Psoas muscle (tissue), 8 donors: ENCODE data around the gene MEG3. TPM values are rescaled to one million over a fixed set of nuclear protein-coding genes. Genes with fewer than 3 reads are reported as not detected.

Experiments
- ATAC-seq, 4 donors: fragments of 200-7000 bp; cut with Tn5 transposase; one replicate each; pipeline ENCODE4 v1.9.1; 2020; ENCODE audit warnings: moderate library complexity in 3 of 4, mild to moderate bottlenecking in 2 of 4
- DNase-seq, 2 donors: peaks; one replicate each; pipeline ENCODE4 v3.0.0-alpha.2; 2020
- H3K27ac ChIP-seq: fragments of 200-600 bp; one replicate; pipeline ENCODE4 v1.8.0; 2022
- H3K27me3 ChIP-seq, 3 donors: fragments of 200-600 bp in 1 of 3; one replicate each; pipeline versions ENCODE4 v1.6.1 to v1.8.0; 2013 to 2022; ENCODE audit warnings: low read length in 2 of 3, mild to moderate bottlenecking in 2 of 3, moderate library complexity in 1 of 3; ENCODE audit not compliant: insufficient read depth in 3 of 3
- H3K36me3 ChIP-seq, 2 donors: fragments of 200-600 bp in 1 of 2; one replicate each; pipeline versions ENCODE4 v1.6.1 to v1.8.0; 2013 to 2022; ENCODE audit warnings: low read depth in 1 of 2, mild to moderate bottlenecking in 1 of 2, moderate library complexity in 1 of 2; ENCODE audit not compliant: insufficient read depth in 1 of 2
- H3K4me1 ChIP-seq: fragments of 200-600 bp; one replicate; pipeline ENCODE4 v1.8.0; 2022
- H3K4me3 ChIP-seq: fragments of 200-600 bp; one replicate; pipeline ENCODE4 v1.8.0; 2022; ENCODE audit warnings: mild to moderate bottlenecking
- H3K9me3 ChIP-seq: fragments of 200-600 bp; one replicate; pipeline ENCODE4 v1.8.0; 2022
- WGBS, 3 donors: extraction: QIAGEN DNeasy Blood & Tissue Kit; methylation state at CpG; one replicate each; pipeline versions ENCODE4 v1.1.6 to v1.1.7; 2013; 5-methylcytosine and 5-hydroxymethylcytosine counted together
- intact Hi-C, 2 donors: fragments of 100-400 bp; cut with DNase I; formaldehyde crosslinking; loops; one replicate each; pipeline versions ENCODE4 v1.11.0 to v1.14.2; 2022
- polyA plus RNA-seq, 3 donors: library from polyadenylated mRNA; stranded (reverse); fragments of 200-250 nt; gene quantifications; one replicate each; pipeline ENCODE4 v1.2.3, GENCODE V29; 2013
- total RNA-seq, 4 donors: library from RNA; stranded (reverse); fragmentation: NEBNext Ultra II Directional in 2 of 4; extraction: Animal tissue kit (Norgen Biotek cat#: 25700) in 2 of 4; gene quantifications; one replicate each; pipeline versions ENCODE4 v1.2.1 to v1.2.4, GENCODE V29; 2021 to 2023
- TF ChIP-seq, protein P1 (sequence below): fragments of 200-600 bp; IDR thresholded peaks from one replicate; pipeline ENCODE4 v1.8.0; 2022; ENCODE audit warnings: antibody characterized with exemption
- donor health status: healthy with polysubstance abuse.
- donor health status: DM: no; HTN: no; CAD: no; lungs with moderate emphysema.
- donor health status: Bipolar disorder and iron deficiency.
- donor health status: healthy.
- donor health status: DM: yes; HTN: yes; CAD: no.
- donor health status: DM: no; HTN: no; CAD: no.
- donor health status: DM: no; HTN: no; CAD: no.
- donor health status: DM: yes; HTN: yes; CAD: no.

MEG3 gene
- total and polyA plus RNA-seq, 7 donors, result 17.8 to 52.6 (median 24.9) TPM

DNA sequence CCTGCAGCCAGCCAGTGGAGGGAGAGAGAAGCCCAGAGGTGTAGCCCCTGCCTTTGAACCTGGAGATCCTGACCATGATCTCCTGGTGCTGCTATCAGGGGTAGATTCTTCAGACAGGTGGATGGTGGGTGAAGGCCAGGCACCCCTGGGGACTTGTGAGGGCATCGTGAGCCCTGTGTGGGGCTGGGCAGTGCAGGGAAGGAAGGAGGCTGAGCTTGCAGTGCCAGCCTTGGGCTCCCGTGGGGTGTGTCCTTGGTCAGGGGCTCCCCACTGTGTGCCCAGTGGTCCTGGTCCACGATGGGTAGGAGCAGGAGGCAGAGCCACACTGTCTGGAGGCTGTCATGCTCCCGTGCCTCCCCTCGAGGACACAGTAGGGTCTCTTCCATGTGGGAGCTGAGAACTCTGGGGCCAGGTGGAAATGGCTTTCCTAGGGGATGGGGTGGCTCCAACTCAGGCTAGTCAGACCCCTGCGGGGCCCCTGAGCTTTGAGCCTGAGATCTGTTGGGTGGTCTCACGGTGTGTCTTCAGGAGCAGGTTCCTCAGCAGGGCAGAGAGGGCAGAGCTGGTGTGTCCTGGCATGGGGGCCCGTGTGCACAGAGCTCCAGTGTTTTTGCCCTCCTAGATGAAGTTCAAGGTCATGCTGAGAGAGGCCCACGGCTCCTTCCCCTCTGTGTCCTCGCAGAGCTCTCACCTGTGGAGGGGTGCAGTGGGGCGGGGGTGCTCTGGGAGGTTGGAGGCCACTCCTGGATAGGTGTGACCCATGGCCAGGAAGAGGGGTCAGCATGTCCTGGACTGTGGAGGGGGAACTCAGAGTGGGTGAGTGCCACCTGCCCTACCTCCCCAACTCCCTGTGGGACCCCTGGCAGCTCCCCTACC lies 52.6 kb downstream of the MEG3 start:
- intact Hi-C loops, result no loop called here
- H3K36me3 ChIP-seq, result no peaks in the 10 kb centered on the region
- H3K27ac ChIP-seq, result no peak overlapping the region
- DNase-seq (peak in 1 of 2 donors; percentile 39), ATAC-seq (no peak)
- H3K27me3 ChIP-seq, result peaks cover 0 to 19% (median 4%) of the 10 kb centered on the region in 3 donors
- TF ChIP-seq, protein P1, sequence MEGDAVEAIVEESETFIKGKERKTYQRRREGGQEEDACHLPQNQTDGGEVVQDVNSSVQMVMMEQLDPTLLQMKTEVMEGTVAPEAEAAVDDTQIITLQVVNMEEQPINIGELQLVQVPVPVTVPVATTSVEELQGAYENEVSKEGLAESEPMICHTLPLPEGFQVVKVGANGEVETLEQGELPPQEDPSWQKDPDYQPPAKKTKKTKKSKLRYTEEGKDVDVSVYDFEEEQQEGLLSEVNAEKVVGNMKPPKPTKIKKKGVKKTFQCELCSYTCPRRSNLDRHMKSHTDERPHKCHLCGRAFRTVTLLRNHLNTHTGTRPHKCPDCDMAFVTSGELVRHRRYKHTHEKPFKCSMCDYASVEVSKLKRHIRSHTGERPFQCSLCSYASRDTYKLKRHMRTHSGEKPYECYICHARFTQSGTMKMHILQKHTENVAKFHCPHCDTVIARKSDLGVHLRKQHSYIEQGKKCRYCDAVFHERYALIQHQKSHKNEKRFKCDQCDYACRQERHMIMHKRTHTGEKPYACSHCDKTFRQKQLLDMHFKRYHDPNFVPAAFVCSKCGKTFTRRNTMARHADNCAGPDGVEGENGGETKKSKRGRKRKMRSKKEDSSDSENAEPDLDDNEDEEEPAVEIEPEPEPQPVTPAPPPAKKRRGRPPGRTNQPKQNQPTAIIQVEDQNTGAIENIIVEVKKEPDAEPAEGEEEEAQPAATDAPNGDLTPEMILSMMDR, result no peak
- H3K9me3 ChIP-seq, result no peaks in the 10 kb centered on the region
- no peak overlapping the region for H3K4me3 ChIP-seq
- WGBS, 3 donors, result 83 to 87% (median 85%) methylated on average over 10 to 11 of the region's 11 CpGs
- no peaks in the 10 kb centered on the region for H3K4me1 ChIP-seq

DNA sequence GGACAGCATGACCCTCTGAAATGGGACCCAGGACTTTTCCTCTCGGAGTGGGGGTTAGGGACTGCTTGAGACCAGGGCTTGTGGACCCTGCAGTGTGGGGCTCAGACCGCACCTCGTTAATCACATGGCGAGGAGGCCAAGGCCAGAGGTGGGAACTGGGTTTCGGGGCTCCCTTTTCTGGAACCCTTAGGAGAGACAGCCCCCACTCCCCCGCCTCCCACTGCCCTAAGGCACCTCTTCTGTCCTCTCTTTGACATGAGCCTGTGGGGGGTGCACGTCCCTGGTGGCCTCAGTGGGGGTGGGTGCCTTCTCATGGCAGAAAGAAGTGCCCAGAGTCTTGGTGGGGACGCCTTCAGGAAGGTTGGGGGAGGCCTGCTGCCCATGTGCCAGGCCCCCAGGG lies 53.3 kb downstream of the MEG3 start:
- Histone ChIP-seq H3K27me3 (peaks cover 0 to 16% (median 4%) of the 10 kb centered on the region in 3 donors), H3K9me3 (no peaks in the 10 kb centered on the region), H3K4me1 (no peaks in the 10 kb centered on the region), H3K36me3 (no peaks in the 10 kb centered on the region), H3K4me3 (no peak overlapping the region), H3K27ac (no peak overlapping the region)
- no peak for ATAC-seq
- TF ChIP-seq, protein P1, result no peak
- peak in 1 of 2 donors; percentile 23 for DNase-seq
- intact Hi-C loops, result no loop called here
- 80 to 84% (median 83%) methylated on average over 8 of the region's 8 CpGs for WGBS, 3 donors

DNA sequence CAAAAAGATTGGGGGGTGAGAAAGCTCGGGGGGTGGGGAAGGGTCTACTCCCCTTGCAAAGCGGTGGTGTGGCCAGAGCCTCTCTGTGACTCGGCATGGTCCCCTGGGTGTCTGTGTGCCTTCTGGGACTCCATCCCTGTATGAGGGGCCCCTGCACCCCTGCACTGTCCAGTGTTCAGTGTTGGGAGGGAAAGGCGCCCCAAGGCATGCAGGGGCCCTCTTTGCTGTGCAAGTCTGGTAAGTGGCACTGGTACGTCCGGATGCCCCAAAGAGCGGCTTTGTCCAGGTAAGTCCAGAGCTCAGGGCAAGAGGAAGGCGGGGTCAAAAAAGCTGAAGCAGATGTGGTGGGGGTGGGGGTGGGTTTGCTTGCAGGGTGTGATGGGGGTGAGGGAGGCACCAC lies 53.9 kb downstream of the MEG3 start:
- H3K4me1 ChIP-seq, result no peaks in the 10 kb centered on the region
- H3K27ac ChIP-seq, result no peak overlapping the region
- intact Hi-C loops, result no loop called here
- TF ChIP-seq, protein P1, result no peak
- H3K4me3 ChIP-seq, result no peak overlapping the region
- WGBS, 3 donors, result 86 to 95% (median 89%) methylated on average over 8 of the region's 8 CpGs
- no peaks in the 10 kb centered on the region for H3K9me3 ChIP-seq
- DNase-seq, result peak in 1 of 2 donors; percentile 23
- no peaks in the 10 kb centered on the region for H3K36me3 ChIP-seq
- ATAC-seq, result no peak
- peaks cover 0 to 10% (median 7%) of the 10 kb centered on the region in 3 donors for H3K27me3 ChIP-seq

DNA sequence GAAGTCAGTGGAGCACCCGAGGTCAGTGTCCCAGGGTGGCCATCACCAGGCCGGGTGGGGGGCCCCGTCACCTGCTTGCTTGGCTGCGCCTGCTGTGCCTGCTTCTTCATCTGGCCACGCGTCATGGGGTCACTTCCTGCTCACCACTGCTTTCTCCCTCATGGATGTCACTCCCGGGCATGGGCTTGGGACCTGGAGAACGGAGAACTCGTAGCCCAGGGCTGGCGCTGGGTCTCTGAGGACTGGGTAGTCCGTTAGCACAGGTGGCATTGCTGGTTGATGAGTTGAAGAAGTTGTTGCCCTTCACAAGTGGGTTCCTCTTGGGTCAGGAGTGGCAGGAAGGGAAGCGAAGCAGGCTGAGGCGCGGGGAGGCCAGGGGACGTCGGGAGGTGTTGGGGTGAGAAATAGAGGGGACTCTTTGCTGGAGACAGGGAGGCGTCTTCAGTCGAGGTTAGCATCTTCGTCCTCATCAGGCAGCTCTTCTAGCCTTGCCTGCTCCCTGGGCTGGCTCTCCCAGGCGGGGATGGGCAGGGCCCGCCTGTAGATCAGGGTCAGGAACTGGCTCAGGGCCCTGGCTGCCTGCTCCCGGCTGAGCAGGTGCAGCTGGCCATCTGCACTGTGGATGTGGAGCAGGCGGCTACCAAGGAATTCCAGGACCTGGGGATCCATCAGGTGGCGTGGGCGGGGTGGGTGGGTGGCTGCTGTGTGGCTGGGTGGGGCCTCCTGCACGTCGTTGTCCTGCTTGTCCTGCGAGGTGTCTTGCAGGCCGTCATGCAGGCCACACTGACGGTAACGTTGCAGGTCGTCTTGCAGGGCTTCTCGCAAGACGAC lies 54.6 kb downstream of the MEG3 start:
- Histone ChIP-seq H3K9me3 (no peaks in the 10 kb centered on the region), H3K27me3 (peaks cover 0 to 10% (median 9%) of the 10 kb centered on the region in 3 donors), H3K4me1 (no peaks in the 10 kb centered on the region), H3K27ac (no peak overlapping the region), H3K4me3 (no peak overlapping the region), H3K36me3 (no peaks in the 10 kb centered on the region)
- 74 to 77% (median 75%) methylated on average over 27 to 34 of the region's 34 CpGs for WGBS, 3 donors
- TF ChIP-seq, protein P1, result no peak
- DNase-seq (peak in 1 of 2 donors; percentile 42), ATAC-seq (no peak)
- intact Hi-C loops, result no loop called here
